Stimulated activated CD8-positive, alpha-beta memory T cell treated with anti-CD3 and anti-CD28 coated beads, Interleukin-7, amount 100 ng/mL, for 4 hours (primary cell): ENCODE measurements around the gene RALGPS1.

ENCODE experiments used
- DNase-seq, 2 donors: peaks; one replicate each; pipeline ENCODE4 v3.0.0-alpha.2; 2020; ENCODE audit warnings: low read depth in 2 of 2

Gene RALGPS1

DNA sequence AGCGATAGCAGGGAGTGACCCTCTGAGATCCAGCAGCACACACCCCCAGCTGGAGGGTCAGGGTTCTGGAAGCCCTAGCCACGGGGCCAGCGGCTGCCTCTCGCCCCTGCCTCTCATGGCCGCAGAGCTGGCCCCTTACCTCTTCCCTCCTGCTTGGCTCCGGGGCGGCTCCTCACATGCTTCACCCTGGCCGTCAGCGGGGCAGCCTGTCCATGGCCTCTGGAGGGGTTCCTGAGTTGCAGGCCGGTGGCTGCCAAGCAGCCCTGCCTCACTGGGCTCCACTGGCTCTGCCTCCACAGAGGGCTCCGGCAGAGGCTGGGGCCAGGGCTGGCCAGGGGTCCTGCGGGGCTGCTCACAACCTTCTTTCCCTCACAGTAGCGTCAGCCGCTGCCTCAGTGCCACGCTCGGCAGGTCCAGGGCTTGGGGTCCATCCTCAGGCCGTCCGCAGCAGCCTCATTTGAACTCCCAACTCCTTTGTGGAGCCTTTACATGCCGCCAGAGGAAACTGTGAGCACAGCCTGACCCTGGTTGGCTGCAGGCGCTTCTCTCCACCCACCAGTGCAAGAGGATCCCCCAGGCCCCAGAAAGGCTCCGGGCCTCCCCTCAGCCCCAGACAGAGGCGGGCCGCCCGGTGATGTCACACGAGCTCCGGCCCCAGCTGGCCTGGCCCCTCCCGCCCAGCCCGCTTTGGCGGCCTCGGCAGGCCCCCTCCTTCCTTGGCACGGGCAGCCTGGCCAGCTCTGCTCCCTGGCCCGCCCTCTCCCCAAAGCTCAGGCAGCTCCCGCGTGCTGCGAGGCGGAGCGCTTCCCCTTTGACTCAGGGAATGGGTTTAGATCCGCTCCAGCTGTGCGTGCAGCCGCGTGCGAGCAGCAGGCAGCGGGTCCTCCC, 207.8 kb downstream of the RALGPS1 start, which contains the start of gene ANGPTL2:
Gene ANGPTL2 (minus strand): TSS at position 460 of the 888 bp plus-strand sequence. CDS start 13,904 bp downstream, outside the sequence.
- DNase-seq = no peak

- no peak for DNase-seq
Measured at GRCh38 chr9:127123064-127123890, 208.7 kb downstream of the RALGPS1 start.

DNA sequence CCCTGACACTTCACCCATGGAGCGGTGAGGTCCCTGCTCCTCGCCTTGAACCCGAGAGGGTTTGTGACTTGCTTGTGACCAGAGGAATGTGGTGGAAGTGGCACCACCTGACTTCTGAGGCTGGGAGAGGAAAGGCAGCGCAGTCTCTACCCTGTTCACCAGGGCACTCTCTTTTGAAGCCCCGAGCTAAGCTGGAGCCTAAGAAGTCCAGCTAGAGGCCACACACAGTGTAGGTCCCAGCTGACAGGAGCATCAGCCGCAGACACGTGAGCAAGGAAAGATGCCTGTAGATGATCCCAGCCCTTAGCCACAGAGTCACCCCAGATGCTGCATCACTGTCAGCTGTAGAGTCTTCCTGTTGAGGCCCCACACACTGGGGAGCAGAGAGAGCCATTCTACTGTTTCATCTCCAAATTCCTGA, 209.5 kb downstream of the RALGPS1 start:
- DNase-seq = no peak

DNA sequence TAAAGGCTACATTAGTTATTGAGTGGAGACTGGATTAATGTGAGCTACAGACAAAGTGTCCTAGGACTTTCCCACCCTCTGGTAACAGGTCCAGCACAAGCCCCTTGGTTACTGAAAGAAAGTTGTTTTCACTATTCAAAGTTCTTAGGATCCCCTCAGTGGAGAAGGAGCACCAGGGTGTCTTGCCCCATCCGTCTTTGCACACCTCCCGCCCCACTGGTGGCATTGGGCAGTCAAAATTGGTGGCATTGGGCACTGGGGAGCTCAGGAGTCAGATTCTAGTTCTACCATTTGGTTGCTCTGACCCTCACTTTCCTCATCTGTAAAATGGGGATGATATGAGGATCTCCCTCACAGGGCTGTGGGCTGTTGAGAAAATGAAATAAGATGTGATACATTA, 210.2 kb downstream of the RALGPS1 start:
- no peak for DNase-seq

DNA sequence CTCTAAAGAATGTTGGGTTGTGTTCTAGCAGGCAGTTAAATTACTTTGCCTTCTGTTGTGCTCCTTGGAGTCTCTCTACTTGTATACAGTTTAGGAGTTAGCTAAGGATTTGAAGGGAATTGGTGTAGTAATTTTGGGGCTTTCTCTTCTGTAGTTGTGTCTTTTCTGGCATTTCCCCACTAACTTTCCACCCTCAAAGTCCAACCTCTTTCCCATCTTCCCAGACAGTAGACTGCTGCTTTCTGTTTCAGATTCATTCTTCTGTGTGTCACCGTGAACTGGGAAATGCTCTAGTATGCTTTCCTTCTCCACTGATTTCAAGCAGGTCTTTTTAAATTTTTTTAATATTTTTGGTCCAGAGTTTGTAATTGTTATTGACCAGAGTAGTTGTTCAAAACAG, 212.4 kb downstream of the RALGPS1 start:
- DNase-seq = no peak

- DNase-seq = no peak
Measured at GRCh38 chr9:127128341-127129072, 213.9 kb downstream of the RALGPS1 start.

DNA sequence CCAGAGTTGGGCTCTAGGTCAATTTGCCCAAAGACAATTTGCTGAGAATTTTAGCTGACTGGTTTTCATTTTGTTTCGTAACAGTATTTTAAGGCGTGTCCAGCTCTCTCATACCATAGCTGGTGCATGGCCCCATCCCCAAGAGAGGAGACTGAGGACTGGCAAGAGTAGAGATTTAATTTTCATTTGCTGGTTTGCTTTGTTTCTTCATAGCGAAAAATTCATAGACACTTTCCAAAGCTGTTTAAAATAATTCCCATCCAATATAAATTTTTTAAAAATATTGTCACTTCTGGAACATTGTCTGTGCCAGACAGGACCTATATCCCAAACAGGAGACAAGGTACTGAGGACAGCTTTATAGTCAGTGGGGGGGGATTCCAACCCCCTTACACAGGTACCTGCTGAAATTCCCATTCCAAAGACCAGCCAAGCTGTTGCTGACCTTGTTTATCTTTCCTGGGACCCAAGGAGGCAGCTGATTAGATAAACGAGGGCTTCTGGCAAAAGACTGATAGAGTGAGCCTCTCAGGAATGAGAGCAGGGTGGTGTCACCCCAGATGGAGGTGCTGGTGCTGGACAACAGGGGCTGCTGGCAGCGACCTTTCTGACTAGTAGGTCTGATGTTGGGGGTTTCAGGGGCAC, 214.6 kb downstream of the RALGPS1 start:
- DNase-seq = no peak

DNA sequence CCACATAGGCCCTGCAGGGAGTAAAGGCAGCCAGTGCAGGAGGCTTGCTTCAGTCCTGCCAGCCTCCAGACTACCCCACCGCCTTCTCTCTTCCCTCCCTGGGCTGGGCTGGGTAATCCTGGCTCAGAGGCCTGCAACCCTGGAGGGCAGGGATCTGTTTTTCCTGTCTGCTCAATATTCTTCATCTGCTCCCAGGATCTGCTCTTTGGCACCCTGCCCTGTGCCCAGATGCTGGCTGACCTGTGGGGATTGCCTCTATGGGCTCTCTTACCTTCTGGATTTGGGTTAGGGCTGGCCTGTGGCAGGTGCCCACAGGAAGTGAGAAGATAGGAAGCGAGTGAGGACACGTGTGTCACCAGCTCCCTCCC, 215.1 kb downstream of the RALGPS1 start:
- no peak for DNase-seq

DNA sequence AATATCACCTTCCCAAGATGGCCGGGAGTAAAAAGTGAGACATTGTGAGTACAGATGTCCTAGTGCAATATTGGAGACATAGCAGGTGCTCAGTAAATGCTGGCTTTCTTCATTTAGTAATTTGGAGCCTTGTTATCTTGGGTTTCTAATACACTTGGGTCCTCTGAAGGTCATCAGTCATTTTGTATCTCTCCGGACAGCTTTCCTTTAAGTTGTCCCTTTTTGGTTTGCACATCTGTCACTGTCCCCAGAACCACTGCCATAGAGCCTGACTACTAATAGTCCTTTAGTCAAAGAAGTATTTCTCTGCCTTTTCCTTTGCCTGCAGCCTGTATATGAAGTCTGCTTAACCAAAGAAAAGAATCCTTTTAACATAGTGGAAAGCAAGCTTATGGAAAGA, 215.7 kb downstream of the RALGPS1 start:
- no peak for DNase-seq

- no peak for DNase-seq
Measured at GRCh38 chr9:127130661-127131538, 216.3 kb downstream of the RALGPS1 start.

DNA sequence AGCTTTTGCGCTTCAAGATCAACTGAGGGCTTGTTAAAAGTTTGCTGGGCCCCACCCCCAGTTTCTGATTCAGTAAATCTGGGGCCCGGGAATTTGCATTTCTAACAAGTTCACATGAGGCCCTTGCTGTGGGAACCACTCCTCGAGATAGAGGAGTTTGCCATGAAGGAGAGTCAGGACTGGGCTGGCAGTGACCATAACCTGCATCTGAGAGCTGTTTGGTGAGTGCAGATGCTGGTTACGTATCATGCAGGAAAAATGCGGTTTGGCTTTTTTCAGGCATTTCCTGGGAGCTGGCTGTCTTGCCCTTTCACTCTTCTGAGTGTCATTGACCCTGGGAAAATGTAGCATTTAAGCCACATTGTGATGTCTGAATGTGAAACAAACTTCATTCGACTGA, 217.3 kb downstream of the RALGPS1 start:
- DNase-seq = no peak

DNA sequence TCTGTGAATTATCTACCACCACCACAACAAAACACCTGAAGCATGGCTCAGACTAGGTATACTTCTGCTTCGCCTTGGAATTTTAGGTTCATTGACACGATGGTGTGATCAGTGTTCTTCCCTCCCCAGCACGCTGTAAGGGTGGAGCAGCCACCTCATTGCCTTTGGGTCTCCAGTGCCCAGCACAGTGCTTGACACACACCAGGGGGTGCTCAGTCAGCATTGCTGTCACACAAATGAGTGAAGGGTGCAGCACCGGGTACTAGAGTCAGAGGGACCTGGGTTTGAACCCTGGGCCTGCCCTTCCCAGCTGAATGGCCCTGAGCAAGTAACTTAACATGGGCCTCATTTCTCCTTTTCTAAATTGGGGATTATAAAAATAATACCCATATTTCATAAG, 217.8 kb downstream of the RALGPS1 start:
- no peak for DNase-seq

DNA sequence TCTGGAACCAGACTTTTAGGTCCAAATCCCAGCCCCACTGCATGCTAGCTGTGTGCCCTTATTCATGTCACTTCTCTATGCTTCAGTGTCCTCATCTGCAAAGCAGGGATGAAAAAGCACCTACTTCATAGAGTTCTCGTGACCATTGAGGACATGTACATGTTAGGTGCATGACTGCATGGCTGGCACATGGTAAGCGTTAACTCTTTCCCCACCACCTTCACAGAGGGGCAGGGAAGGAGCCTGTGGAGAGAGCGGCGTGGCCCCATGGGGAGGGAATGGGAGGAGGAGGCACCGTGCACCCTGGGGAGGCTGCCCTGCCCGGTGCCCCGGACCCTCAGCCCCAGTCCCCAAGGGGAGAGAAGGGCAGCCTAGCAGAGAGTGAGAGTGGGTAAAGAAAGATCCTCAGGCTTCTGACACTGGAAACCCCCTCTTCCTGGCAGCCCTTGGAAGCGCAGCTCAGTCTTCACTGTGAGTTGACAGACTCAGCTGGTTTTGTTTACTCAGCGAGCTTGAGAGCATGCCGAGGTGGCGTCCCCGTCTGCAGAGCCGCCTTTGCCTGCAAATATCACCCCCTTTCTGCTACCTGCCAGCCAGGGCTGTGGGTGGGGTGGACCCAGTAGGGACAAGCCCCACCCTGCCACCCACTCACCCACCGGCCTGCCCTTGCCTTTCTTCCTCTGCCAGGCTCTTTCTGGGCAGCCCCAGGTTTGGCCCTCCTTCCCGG, 218.5 kb downstream of the RALGPS1 start:
- no peak for DNase-seq

DNA sequence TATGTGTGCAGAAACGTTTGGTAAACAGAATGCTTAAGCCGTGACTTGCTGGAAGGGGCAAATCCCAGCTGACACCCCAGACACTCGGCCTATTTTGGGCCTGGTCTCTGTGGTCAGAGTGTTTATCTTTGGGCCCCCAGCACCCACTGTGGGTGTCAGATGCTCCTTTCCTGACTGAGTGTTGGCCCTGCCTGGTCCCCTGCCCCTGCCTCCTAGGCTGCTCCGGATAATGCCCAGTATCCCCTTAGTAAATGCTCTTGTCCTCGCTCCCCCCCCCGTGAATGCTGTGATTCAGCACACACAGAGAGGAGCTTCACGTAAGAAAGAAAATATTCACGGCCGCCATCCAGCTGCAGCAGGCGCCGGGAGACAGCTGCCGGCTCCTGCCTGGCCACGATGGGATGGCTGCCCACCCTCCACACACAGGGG, 219.2 kb downstream of the RALGPS1 start:
- no peak for DNase-seq

DNA sequence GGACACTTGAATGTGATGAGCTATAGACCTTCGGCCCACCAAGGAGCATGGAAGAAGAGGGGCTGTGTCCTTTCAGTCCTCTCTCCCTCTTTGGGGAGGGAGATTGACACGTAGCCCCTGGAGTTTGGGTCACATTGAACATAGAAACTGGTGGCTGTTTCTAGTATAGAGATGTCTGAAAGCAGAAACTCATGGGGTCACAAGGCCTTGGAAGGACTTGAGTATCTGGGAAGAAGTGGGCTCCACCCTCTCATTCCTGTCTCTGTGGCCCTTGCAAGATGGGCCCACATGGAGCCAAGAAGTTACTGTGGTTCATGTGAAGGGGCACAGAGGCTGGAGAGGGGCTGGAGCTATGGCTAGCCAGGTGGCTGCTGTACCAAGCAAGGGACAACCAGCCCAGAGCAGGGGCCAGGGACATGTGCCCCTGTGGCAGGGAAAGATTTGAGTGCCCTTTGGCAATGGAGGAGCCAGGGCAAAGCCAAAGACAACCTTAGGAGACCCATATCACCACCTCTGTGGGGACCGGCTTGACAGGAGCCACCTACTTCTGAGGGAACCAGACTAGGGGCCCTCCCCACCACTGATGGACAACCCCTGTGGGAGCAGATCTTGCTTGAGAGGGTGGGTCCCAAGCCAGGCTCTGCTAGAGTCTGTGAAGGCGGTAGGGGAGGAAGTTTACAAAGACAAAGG, 220.6 kb downstream of the RALGPS1 start:
- no peak for DNase-seq

GRCh38 chr9:127136081-127136879, 221.7 kb downstream of the RALGPS1 start:
- no peak for DNase-seq

- no peak for DNase-seq
Measured at GRCh38 chr9:127136880-127137639, 222.5 kb downstream of the RALGPS1 start.
